ENCODE data around the gene PARD3.

Gene PARD3

DNA sequence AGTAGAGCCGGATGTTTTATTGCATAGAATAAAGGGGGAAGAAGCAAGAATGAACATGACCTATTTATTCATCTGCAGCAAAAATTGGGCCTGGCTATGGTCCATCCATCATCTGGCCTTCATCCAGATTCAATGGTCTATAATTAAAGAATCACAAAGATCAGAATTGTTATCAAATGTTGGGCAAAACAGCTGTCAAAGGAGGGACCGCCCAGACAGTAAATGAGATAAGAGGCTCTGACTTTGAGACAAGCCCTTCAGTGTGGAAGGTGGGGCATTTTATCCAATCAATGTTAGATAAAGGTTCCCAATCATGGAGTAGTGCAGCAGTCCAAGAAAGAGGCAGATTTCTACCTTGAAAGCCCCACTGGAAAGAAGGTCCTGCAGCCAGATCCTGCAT lies 153.5 kb downstream of the PARD3 start:
- Histone ChIP-seq H4K20me1 (ENCODE audit: control insufficient read depth, insufficient read depth, low read depth, low read length) (no peaks in the 10 kb centered on the region), H3F3A (ENCODE audit: control insufficient read depth, insufficient read depth) (no peaks in the 10 kb centered on the region), H3K27ac (ENCODE audit: low read depth, low read length) (no peak overlapping the region), H3K79me2 (ENCODE audit: control insufficient read depth, low read length) (no peaks in the 10 kb centered on the region), H3K4me3 (ENCODE audit: low read length) (no peak overlapping the region), H3K36me3 (ENCODE audit: control insufficient read depth, low read length) (no peaks in the 10 kb centered on the region), H3K27me3 (ENCODE audit: control insufficient read depth, low read length) (no peaks in the 10 kb centered on the region), H3K4me2 (ENCODE audit: low read length) (no peak overlapping the region), H3K9me3 (ENCODE audit: control insufficient read depth, insufficient read depth, low read length) (no peaks in the 10 kb centered on the region), H3K4me1 (ENCODE audit: control insufficient read depth, low read length) (no peaks in the 10 kb centered on the region), H3K9me2 (replicated peaks; ENCODE audit: control insufficient read depth, low read length) (no peaks in the 10 kb centered on the region)
- no peak for TF ChIP-seq EZH2phosphoT487 (IDR thresholded peaks at IDR 0.05; ENCODE audit: borderline replicate concordance, low read length)
- TF ChIP-seq, protein P1, sequence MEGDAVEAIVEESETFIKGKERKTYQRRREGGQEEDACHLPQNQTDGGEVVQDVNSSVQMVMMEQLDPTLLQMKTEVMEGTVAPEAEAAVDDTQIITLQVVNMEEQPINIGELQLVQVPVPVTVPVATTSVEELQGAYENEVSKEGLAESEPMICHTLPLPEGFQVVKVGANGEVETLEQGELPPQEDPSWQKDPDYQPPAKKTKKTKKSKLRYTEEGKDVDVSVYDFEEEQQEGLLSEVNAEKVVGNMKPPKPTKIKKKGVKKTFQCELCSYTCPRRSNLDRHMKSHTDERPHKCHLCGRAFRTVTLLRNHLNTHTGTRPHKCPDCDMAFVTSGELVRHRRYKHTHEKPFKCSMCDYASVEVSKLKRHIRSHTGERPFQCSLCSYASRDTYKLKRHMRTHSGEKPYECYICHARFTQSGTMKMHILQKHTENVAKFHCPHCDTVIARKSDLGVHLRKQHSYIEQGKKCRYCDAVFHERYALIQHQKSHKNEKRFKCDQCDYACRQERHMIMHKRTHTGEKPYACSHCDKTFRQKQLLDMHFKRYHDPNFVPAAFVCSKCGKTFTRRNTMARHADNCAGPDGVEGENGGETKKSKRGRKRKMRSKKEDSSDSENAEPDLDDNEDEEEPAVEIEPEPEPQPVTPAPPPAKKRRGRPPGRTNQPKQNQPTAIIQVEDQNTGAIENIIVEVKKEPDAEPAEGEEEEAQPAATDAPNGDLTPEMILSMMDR (IDR thresholded peaks at IDR 0.05; ENCODE audit: low read depth, low read length, poor library complexity, severe bottlenecking): no peak

GRCh38 chr10:34658934-34659333 lies 156.2 kb downstream of the PARD3 start:
- Histone ChIP-seq H4K20me1 (ENCODE audit: control insufficient read depth, insufficient read depth, low read depth, low read length) (no peaks in the 10 kb centered on the region), H3K27me3 (ENCODE audit: control insufficient read depth, low read length) (no peaks in the 10 kb centered on the region), H3K27ac (ENCODE audit: low read depth, low read length) (no peak overlapping the region)

DNA sequence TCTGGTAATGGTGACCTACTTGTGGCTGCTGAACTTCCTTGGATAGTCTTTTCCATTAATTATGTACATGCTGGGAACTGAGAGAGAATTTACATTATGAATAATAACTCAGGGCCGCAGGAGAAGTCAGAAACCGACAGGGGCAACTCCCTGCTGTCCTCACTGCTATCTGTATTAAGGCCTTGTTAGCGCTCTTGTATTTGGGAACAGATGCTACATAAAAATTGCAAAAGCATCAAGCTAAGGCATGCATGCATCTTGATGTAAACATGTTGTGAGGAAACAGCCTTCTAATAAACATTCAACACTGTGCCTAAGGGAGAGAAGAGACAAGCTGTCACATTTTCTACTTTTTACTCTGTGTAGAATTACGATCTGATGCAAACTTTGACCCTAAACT lies 158.4 kb downstream of the PARD3 start:
- H3K9me2 ChIP-seq (replicated peaks; ENCODE audit: control insufficient read depth, low read length): no peaks in the 10 kb centered on the region
- no peaks in the 10 kb centered on the region for H4K20me1 ChIP-seq (ENCODE audit: control insufficient read depth, insufficient read depth, low read depth, low read length)
- TF ChIP-seq, protein P1 (IDR thresholded peaks at IDR 0.05; ENCODE audit: low read depth, low read length, poor library complexity, severe bottlenecking): no peak
- no peak for TF ChIP-seq EZH2phosphoT487 (IDR thresholded peaks at IDR 0.05; ENCODE audit: borderline replicate concordance, low read length)
- H3K4me2 ChIP-seq (ENCODE audit: low read length): no peak overlapping the region
- H3K79me2 ChIP-seq (ENCODE audit: control insufficient read depth, low read length): no peaks in the 10 kb centered on the region
- H3K4me3 ChIP-seq (ENCODE audit: low read length): no peak overlapping the region
- H3F3A ChIP-seq (ENCODE audit: control insufficient read depth, insufficient read depth): no peaks in the 10 kb centered on the region
- no peaks in the 10 kb centered on the region for H3K4me1 ChIP-seq (ENCODE audit: control insufficient read depth, low read length)
- H3K27me3 ChIP-seq (ENCODE audit: control insufficient read depth, low read length): no peaks in the 10 kb centered on the region
- H3K9me3 ChIP-seq (ENCODE audit: control insufficient read depth, insufficient read depth, low read length): no peaks in the 10 kb centered on the region
- H3K36me3 ChIP-seq (ENCODE audit: control insufficient read depth, low read length): no peaks in the 10 kb centered on the region
- no peak overlapping the region for H3K27ac ChIP-seq (ENCODE audit: low read depth, low read length)

More at GRCh38 chr10:34658934-34659333, 156.2 kb downstream of the PARD3 start:
- no peaks in the 10 kb centered on the region for H3F3A ChIP-seq (ENCODE audit: control insufficient read depth, insufficient read depth)
- H3K9me2 ChIP-seq (replicated peaks; ENCODE audit: control insufficient read depth, low read length): no peaks in the 10 kb centered on the region
- no peaks in the 10 kb centered on the region for H3K9me3 ChIP-seq (ENCODE audit: control insufficient read depth, insufficient read depth, low read length)
- H3K4me3 ChIP-seq (ENCODE audit: low read length): no peak overlapping the region
- H3K36me3 ChIP-seq (ENCODE audit: control insufficient read depth, low read length): no peaks in the 10 kb centered on the region
- no peaks in the 10 kb centered on the region for H3K79me2 ChIP-seq (ENCODE audit: control insufficient read depth, low read length)
- no peaks in the 10 kb centered on the region for H3K4me1 ChIP-seq (ENCODE audit: control insufficient read depth, low read length)
- H3K4me2 ChIP-seq (ENCODE audit: low read length): no peak overlapping the region
- TF ChIP-seq, protein P1 (IDR thresholded peaks at IDR 0.05; ENCODE audit: low read depth, low read length, poor library complexity, severe bottlenecking): no peak
- TF ChIP-seq EZH2phosphoT487 (IDR thresholded peaks at IDR 0.05; ENCODE audit: borderline replicate concordance, low read length): no peak
